Neuron (in vitro differentiated cells): ENCODE measurements around the gene TCAP.

ENCODE experiments used
- H2AFZ ChIP-seq: one replicate; pipeline ENCODE4 v1.6.1; 2013; ENCODE audit warnings: low read depth, mild to moderate bottlenecking, inconsistent platforms, low read length, moderate library complexity
- H3K27me3 ChIP-seq: one replicate; pipeline ENCODE4 v1.6.1; 2013; ENCODE audit warnings: low read length; ENCODE audit not compliant: insufficient read depth
- H3K36me3 ChIP-seq: one replicate; pipeline ENCODE4 v1.6.1; 2013; ENCODE audit warnings: low read length; ENCODE audit not compliant: insufficient read depth
- H3K4me1 ChIP-seq: one replicate; pipeline ENCODE4 v1.6.1; 2013; ENCODE audit warnings: low read length; ENCODE audit not compliant: insufficient read depth
- H3K4me3 ChIP-seq: 2 replicates; pipeline ENCODE4 v1.5.1; 2013; ENCODE audit warnings: mild to moderate bottlenecking, low read length, moderate library complexity
- H3K9me3 ChIP-seq: one replicate; pipeline ENCODE4 v1.6.1; 2013; ENCODE audit warnings: low read length

TCAP gene

DNA sequence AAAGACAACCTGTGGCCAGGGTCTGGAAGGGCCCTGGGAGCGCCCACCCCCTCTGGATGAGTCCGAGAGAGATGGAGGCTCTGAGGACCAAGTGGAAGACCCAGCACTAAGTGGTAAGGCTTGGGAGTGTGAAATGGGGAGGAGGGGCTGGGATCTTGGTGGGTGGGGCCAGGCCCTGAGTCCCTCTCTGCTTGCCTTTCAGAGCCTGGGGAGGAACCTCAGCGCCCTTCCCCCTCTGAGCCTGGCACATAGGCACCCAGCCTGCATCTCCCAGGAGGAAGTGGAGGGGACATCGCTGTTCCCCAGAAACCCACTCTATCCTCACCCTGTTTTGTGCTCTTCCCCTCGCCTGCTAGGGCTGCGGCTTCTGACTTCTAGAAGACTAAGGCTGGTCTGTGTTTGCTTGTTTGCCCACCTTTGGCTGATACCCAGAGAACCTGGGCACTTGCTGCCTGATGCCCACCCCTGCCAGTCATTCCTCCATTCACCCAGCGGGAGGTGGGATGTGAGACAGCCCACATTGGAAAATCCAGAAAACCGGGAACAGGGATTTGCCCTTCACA is 29.5 kb upstream of the TCAP start:
- Histone ChIP-seq H3K27me3 (peaks cover 15% of the 10 kb centered on the region), H3K4me1 (peaks cover 36% of the 10 kb centered on the region), H3K9me3 (no peaks in the 10 kb centered on the region), H2AFZ (no peak overlapping the region), H3K36me3 (no peaks in the 10 kb centered on the region), H3K4me3 (no peak overlapping the region)

DNA sequence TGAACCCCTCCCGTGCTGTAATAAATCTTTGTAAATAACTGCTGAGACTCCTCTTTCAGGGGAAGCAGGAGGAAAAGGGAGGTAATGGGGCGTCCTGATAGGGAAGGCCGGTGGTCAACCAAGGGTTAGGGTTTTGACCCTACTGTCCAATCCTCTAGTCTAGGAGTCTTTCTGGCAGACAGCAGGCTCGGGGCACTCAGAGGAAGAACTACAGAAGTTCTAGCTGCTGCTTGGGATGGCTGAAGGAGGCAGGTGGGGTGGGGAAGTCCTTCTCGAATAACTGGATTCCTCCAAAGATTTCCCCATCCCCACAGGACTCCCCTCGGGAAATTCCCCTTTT is 28.6 kb upstream of the TCAP start:
- Histone ChIP-seq H3K9me3 (no peaks in the 10 kb centered on the region), H3K36me3 (no peaks in the 10 kb centered on the region), H3K27me3 (peaks cover 8% of the 10 kb centered on the region), H3K4me3 (peak overlapping the region; percentile 91), H2AFZ (peak overlapping the region; percentile 79), H3K4me1 (peaks cover 37% of the 10 kb centered on the region)

DNA sequence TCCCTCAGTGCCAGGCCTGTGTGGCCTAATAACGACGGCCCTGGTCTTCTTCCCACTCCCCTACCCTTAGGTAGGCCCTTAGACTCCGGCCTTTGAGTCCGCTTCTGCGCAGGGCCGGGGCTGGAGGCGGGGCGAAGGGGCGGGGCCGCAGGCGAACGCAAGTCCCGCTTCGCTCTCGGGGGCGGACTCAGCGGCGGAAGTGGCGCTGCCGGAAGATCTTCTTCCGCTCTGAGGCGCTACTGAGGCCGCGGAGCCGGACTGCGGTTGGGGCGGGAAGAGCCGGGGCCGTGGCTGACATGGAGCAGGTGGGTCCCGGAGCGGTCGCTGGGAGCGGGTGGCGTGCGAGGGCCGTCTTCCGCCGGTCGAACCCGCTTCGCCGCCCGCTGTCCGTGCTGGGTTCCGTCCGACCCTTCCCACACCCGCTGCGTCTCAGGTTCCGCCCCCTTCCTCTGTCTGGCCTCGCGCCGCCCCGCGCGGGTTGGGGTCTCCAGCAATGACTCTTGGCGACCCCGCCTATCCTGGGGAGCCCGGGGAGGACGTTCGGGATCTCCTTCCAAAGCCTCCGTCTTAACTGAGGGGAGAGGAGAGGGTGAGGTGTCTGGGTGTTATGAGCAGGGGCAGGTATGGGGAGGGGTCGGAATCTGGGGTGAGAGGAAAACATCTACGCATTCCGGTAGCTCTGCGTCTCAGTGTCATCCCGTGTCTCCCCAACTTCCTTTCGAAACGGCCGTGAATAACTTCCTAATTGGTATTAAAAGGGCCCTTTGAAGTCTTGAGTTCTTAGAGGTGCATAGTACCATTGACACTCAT is 28.0 kb upstream of the TCAP start, which contains the start of gene STARD3:
Gene STARD3, plus strand, starts transcription at position 218 of the 810 bp plus-strand sequence. CDS start 16,388 bp downstream, outside the sequence.
- no peaks in the 10 kb centered on the region for H3K9me3 ChIP-seq
- peaks cover 3% of the 10 kb centered on the region for H3K27me3 ChIP-seq
- peaks cover 37% of the 10 kb centered on the region for H3K4me1 ChIP-seq
- peak within 1 kb of the TSS; percentile 91 for H3K4me3 ChIP-seq
- H2AFZ ChIP-seq: peak within 1 kb of the TSS; percentile 79
- no peaks in the 10 kb centered on the region for H3K36me3 ChIP-seq

DNA sequence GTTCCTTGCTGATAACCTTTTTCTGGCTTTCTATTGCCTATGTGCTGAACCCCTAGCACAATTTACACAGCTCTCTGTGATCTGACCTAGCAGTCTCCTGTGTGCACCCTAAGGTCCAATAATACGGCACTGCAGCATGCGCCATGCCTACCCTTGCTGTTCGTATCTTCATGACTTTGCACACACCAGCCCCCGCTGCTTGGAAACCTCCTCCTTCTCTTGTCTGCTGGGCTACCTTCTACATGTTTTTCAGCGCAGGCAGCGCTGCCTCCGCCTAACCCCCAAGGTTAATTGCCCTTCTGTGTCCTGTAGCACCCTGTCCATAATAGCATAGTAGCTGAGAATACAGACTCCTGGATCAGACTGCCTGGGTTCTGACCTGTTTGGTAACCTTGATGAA is 26.8 kb upstream of the TCAP start:
- Histone ChIP-seq H3K36me3 (no peaks in the 10 kb centered on the region), H3K4me1 (peaks cover 37% of the 10 kb centered on the region), H3K9me3 (no peaks in the 10 kb centered on the region), H2AFZ (no peak overlapping the region), H3K4me3 (peak overlapping the region; percentile 91), H3K27me3 (no peaks in the 10 kb centered on the region)

DNA sequence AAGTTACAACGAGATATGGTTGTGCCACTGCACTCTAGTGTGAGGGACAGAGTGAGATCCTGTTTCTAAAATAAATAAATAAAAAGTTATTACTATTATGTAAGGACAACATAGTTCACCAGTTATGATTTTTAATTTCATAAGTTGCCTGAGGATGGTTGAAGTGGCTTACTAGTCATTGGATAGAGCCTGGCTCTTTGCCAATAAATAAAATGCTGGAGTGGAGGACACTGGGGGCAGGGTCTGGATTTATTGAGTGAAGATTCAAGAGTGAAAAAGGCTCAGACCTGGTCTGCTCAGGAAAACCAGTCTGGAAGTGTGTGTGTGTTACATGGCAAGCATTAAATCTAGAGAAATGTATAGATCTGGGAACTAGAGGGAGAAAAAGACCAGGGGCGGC is 26.1 kb upstream of the TCAP start:
- peaks cover 37% of the 10 kb centered on the region for H3K4me1 ChIP-seq
- H3K4me3 ChIP-seq: no peak overlapping the region
- H3K9me3 ChIP-seq: no peaks in the 10 kb centered on the region
- no peaks in the 10 kb centered on the region for H3K36me3 ChIP-seq
- H2AFZ ChIP-seq: no peak overlapping the region
- no peaks in the 10 kb centered on the region for H3K27me3 ChIP-seq

DNA sequence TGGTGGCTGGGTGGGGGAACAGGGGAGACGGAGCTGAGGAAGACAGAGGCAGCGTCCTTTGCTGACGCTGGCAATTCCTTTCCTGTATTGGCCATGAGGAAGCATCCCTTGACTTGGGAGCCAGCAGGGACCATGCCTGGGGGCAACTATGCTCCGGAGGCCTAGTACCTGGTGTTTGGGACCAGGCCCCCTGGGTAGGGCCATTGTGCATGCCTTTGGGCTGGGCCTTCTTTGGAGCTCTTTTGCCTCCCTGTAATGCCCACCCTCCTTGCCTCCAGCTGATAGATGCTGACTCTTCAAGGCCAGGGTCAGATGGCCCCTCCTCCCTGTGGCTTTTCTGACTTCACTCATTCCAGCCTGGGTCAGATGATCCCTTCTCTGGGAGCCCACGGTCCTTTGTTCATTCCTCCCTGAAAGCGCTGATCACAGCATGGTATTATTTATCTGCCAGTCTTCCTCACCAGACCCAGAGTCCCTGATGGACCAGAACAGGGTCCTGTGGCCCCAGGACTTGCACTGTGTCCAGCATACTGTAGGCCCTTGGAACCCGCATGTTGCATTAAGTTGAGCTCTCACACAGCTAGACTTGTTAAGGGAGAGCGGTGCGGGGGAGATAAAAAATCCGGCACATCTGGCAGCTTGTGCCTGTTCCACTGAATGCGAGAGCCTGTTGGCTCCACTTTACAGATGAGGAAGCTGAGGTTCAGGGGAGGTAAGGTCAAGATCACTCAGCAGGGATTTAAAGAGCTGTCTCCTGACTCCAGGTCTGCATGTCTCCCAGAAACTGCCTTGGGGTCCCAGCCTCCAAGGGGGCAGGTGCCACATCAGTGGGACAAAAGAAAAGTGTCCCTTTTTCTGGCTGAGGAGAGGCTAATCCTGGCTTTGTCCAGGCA is 25.3 kb upstream of the TCAP start:
- no peaks in the 10 kb centered on the region for H3K36me3 ChIP-seq
- H3K4me1 ChIP-seq: peaks cover 37% of the 10 kb centered on the region
- no peak overlapping the region for H2AFZ ChIP-seq
- H3K4me3 ChIP-seq: no peak overlapping the region
- no peaks in the 10 kb centered on the region for H3K27me3 ChIP-seq
- H3K9me3 ChIP-seq: no peaks in the 10 kb centered on the region

DNA sequence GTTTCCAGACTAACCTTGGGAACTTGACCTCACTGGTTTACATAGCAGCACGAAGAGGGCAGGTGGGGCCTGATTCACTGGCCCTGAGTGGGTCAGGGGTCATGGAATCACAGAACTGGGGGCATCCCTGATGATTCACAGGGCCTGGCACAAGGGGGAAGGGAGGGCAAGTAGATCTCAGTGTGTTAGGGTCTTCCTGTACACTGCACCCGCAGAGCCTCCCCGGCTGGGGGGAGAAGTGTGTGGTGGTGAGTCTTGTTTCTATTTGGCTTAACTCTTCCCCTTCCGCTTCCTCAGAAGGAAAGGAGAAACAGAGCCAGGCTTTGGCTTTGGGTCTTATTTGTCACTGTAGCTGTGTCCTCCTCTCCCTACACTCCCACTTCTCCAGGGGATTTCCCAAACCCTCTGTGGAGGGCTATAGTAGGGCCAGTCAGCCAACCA is 24.5 kb upstream of the TCAP start:
- H3K4me3 ChIP-seq: no peak overlapping the region
- no peak overlapping the region for H2AFZ ChIP-seq
- no peaks in the 10 kb centered on the region for H3K27me3 ChIP-seq
- no peaks in the 10 kb centered on the region for H3K9me3 ChIP-seq
- H3K4me1 ChIP-seq: peaks cover 37% of the 10 kb centered on the region
- no peaks in the 10 kb centered on the region for H3K36me3 ChIP-seq

DNA sequence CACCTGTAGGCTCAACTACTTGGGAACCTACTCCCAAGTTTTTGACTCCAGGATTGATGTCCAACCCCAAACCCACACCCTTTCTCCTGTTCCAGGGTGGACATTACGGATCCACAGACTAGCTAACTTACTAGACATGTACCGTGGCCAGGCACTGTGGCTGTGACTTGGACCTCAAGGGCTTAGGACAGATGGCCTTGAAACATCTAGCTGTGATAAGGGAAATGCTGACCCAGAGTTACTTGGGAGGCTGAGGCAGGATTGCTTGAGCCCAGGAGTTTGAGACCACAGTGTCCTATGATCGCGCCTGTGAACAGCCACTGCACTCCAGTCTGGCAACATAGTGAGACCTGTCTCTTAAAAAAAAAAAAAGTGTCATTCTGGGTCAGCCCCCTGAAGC is 24.1 kb upstream of the TCAP start:
- Histone ChIP-seq H2AFZ (no peak overlapping the region), H3K4me3 (no peak overlapping the region), H3K4me1 (peaks cover 37% of the 10 kb centered on the region), H3K36me3 (no peaks in the 10 kb centered on the region), H3K27me3 (no peaks in the 10 kb centered on the region), H3K9me3 (no peaks in the 10 kb centered on the region)

DNA sequence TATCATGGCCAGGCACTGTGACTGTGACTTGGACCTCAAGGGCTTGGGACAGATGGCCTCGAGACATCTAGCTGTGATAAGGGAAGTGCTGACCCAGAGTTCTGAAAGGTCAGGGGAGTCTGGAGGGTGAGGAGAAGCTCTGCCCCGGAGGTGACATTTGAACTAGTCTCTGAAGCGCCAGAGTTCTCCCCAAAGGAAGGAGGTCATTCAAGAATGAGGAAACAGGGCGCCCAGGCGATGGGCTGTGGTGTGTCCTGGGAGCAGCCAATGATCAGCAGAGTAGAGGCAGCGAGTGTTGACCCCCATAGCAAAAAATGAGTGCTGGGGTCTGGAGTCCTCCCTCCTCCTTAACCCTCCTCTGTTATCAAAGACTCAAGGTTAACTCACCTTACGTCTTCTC is 23.3 kb upstream of the TCAP start:
- Histone ChIP-seq H3K27me3 (no peaks in the 10 kb centered on the region), H3K9me3 (no peaks in the 10 kb centered on the region), H3K4me3 (no peak overlapping the region), H3K36me3 (no peaks in the 10 kb centered on the region), H3K4me1 (peaks cover 32% of the 10 kb centered on the region), H2AFZ (no peak overlapping the region)

DNA sequence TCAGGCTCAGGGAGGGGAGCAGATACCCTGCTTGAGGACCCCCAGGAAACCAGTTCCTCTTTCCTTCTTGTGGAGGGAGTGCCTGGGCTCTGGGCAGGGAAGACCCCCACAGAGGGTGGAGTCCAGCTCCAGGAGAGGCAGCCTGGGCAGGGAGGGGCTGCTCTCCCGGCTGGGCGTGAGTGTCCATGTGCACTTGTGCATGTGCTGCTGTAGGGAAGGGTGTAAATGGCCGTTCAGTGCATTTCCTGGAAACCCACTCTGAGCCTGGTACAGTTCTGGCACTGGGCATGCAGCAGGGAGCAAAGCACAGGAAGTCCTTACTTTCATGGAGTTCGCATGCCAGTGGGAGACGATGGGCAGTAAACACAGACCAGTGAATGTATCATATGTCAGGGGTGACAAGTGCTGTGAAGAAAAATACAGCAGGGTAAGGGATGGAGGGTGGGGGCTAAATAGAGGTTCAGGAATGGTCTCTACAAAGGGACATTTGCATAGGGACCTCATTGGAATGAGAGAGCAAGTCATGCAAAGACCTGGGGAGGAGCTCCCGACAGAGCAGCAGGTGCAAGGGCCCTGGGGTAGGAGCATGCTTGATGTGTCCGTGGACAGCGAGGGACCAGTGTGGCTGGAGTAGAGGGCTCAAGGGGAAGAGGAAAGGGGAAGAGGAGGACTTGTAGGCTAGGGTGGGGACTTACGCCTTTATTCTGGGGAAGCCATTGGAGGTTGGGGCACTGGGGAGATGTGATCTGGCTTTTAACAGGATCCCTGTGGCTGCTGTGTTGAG is 22.7 kb upstream of the TCAP start:
- H3K4me3 ChIP-seq: no peak overlapping the region
- H3K27me3 ChIP-seq: no peaks in the 10 kb centered on the region
- H3K9me3 ChIP-seq: no peaks in the 10 kb centered on the region
- no peaks in the 10 kb centered on the region for H3K36me3 ChIP-seq
- H3K4me1 ChIP-seq: peaks cover 31% of the 10 kb centered on the region
- no peak overlapping the region for H2AFZ ChIP-seq

DNA sequence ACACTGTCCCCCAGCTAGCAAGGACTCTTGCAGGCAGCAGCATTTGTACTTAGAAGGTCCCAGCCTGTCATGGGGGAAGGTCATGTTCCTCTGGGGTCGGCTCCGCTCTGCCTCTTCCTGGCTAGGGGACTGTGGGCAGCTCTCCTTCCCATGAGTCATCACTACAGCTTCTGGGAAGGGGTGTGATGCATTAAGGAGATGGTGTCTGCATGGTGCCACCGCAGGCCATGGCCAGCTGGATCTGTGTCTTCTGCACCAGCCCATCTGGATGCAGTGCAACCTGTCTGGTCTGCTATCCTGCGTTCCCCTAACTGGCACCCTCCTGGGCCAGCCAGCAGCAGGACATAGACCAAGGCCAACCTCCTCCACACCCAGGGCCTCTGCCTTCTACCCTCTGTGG is 21.9 kb upstream of the TCAP start:
- Histone ChIP-seq H3K4me1 (peaks cover 23% of the 10 kb centered on the region), H2AFZ (no peak overlapping the region), H3K27me3 (no peaks in the 10 kb centered on the region), H3K9me3 (no peaks in the 10 kb centered on the region), H3K36me3 (no peaks in the 10 kb centered on the region), H3K4me3 (no peak overlapping the region)

DNA sequence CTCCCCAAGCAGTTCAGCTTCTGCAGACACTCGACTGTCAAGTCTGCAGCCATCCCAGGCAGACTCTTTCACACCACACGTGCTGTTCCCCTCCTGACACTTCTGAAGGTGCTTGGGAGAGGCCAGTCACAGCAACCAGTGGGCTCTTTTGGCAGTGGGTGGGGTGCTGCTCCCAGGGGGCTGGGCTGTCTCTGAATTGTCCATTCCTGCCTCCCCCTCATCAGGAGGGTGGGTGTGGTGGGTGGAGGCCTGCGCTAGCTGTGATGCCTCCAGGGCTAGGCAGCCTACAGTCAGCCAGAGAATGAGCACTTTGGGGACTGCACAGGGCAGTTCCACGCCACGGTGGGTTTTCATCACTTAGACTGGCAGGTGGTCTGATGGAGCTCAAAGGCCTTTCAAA is 17.9 kb upstream of the TCAP start:
- Histone ChIP-seq H3K27me3 (no peaks in the 10 kb centered on the region), H3K4me3 (no peak overlapping the region), H3K4me1 (peaks cover 7% of the 10 kb centered on the region), H3K9me3 (no peaks in the 10 kb centered on the region), H3K36me3 (peaks cover 7% of the 10 kb centered on the region), H2AFZ (no peak overlapping the region)
